Vagina (tissue), 2 donors: ENCODE data around the gene CPA2. TPM values are rescaled to one million over a fixed set of nuclear protein-coding genes. Genes with fewer than 3 reads are reported as not detected.
"Not testable (repeated sequence)": the region's sequence is repeated elsewhere in the genome, so short reads cannot be mapped to it uniquely, and the experiment has no call there.

Source experiments
- DNase-seq, 2 donors: peaks; one replicate each; pipeline ENCODE4 v3.0.0-alpha.2; 2017; ENCODE audit errors: extremely low spot score in 2 of 2
- H3K27ac ChIP-seq: fragments of 200-600 bp; sonication (generic); one replicate; pipeline ENCODE4 v1.5.1; 2019
- H3K27me3 ChIP-seq: fragments of 200-600 bp; sonication (generic); one replicate; pipeline ENCODE4 v1.5.1; 2019
- H3K36me3 ChIP-seq, 2 donors: fragments of 200-600 bp; sonication (generic); one replicate each; pipeline ENCODE4 v1.5.1; 2017 to 2019
- H3K4me1 ChIP-seq: fragments of 200-600 bp; sonication (generic); one replicate; pipeline ENCODE4 v1.5.1; 2019
- H3K4me3 ChIP-seq, 2 donors: fragments of 200-600 bp; sonication (generic); 1 replicate in 1 of 2; 2 replicates in 1 of 2; pipeline ENCODE4 v1.5.1; 2016 to 2019
- H3K9me3 ChIP-seq: fragments of 200-600 bp; sonication (generic); one replicate; pipeline ENCODE4 v1.5.1; 2019
- POLR2A ChIP-seq, 2 donors: fragments of 450-650 bp; IDR thresholded peaks; one replicate each; pipeline ENCODE4 v1.6.1; 2017; ENCODE audit warnings: antibody characterized with exemption in 2 of 2, mild to moderate bottlenecking in 2 of 2, moderate library complexity in 2 of 2
- POLR2AphosphoS5 ChIP-seq, 2 donors: sonication (generic); formaldehyde crosslinking; IDR thresholded peaks; one replicate each; pipeline ENCODE4 v1.9.0; 2017; ENCODE audit warnings: antibody characterized with exemption in 2 of 2, mild to moderate bottlenecking in 2 of 2, low read depth in 1 of 2; ENCODE audit not compliant: insufficient read depth in 1 of 2
- intact Hi-C: fragments of 100-400 bp; cut with DNase I; formaldehyde crosslinking; loops from one replicate; pipeline ENCODE4 v1.15.1; 2023
- total RNA-seq: library from RNA; depleted of rRNA; stranded (reverse); fragments of >200 nt; gene quantifications from one replicate; pipeline ENCODE4 v1.2.3, GENCODE V29; 2016
- TF ChIP-seq, protein P1 (sequence below), 3 experiments: fragments of 450-650 bp in 2 of 3; fragments of 200-600 bp in 1 of 3; sonication (generic) in 1 of 3; IDR thresholded peaks; one replicate each; pipeline ENCODE4 v1.5.1; 2017 to 2019; ENCODE audit warnings: antibody characterized with exemption in 3 of 3, mild to moderate bottlenecking in 2 of 3, moderate library complexity in 2 of 3

CPA2 gene
- total RNA-seq, 1 donor from 2014 or later, result not detected

GRCh38 chr7:130224210-130224609 is 42.5 kb upstream of the CPA2 start:
- Histone ChIP-seq H3K36me3 (no peaks in the 10 kb centered on the region), H3K27ac (no peak overlapping the region), H3K9me3 (no peaks in the 10 kb centered on the region), H3K4me1 (peaks cover 17% of the 10 kb centered on the region), H3K27me3 (no peaks in the 10 kb centered on the region), H3K4me3 (no peak overlapping the region)
- DNase-seq, result no peak
- TF ChIP-seq, protein P1, sequence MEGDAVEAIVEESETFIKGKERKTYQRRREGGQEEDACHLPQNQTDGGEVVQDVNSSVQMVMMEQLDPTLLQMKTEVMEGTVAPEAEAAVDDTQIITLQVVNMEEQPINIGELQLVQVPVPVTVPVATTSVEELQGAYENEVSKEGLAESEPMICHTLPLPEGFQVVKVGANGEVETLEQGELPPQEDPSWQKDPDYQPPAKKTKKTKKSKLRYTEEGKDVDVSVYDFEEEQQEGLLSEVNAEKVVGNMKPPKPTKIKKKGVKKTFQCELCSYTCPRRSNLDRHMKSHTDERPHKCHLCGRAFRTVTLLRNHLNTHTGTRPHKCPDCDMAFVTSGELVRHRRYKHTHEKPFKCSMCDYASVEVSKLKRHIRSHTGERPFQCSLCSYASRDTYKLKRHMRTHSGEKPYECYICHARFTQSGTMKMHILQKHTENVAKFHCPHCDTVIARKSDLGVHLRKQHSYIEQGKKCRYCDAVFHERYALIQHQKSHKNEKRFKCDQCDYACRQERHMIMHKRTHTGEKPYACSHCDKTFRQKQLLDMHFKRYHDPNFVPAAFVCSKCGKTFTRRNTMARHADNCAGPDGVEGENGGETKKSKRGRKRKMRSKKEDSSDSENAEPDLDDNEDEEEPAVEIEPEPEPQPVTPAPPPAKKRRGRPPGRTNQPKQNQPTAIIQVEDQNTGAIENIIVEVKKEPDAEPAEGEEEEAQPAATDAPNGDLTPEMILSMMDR (IDR thresholded peaks at IDR 0.05), result no peak
- TF ChIP-seq POLR2A (IDR thresholded peaks at IDR 0.05), result no peak
- no peak for TF ChIP-seq POLR2AphosphoS5 (IDR thresholded peaks at IDR 0.05; ENCODE audit: insufficient read depth in 1 of 2, low read depth in 1 of 2)
- intact Hi-C loops, result no loop called here

DNA sequence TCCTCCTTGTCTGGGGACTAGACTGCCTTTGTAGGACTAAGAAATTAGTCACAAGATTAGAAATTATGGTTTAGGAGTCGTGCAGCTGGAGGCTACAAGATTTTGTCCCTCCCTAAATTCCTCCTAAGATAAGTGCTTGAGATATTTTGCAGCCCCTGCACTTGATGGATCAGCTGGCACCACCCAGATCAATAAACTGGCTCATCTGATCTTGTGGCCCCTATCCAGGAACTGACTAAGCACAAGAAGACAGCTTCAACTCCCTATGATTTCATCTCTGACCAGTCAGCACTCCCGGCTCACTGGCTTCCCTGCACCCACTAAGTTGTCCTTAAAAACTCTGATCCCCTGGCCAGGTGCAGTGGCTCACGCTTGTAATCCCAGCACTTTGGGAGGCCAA is 41.7 kb upstream of the CPA2 start:
- intact Hi-C loops, H3K36me3 ChIP-seq, H3K27me3 ChIP-seq, H3K4me3 ChIP-seq, H3K9me3 ChIP-seq, DNase-seq: not testable (repeated sequence)
- Histone ChIP-seq H3K4me1 (peaks cover 17% of the 10 kb centered on the region), H3K27ac (peak overlapping the region; percentile 48)

GRCh38 chr7:130226333-130226732 is 40.3 kb upstream of the CPA2 start:
- Histone ChIP-seq H3K27ac (no peak overlapping the region), H3K4me3 (no peak overlapping the region)
- DNase-seq, result no peak

DNA sequence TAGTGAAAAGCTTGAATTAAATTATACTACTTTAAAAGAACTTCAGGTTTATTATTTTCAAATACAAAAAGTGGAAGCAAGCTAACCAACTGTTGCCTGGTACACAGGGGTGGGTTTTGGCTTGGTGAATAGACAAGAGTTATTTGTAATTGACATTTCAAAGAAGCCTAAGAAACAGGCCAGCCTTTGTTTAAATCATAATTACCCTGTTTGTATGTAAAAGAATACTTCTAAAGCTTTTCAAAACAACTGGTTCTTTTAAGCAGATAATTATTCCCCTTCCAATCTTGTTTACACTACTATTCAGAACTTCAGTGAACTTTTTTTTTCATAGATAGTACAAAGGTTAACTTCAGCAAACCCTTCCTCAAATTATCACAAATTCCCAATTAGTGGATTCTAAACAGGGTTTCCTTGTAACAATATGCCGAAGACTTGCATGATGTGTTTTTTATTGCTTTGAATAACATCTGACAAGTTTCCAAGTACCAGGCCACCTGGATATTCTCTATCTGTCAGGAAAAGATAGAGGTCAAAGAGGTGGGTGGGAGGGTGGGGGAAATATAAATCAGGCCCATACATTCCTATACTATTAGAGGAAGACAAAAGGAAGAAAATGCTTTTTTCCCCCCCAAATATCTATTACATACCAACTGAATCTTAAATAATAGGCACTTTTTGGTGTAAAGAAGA is 38.6 kb upstream of the CPA2 start:
- Histone ChIP-seq H3K4me3 (no peak overlapping the region), H3K36me3 (no peaks in the 10 kb centered on the region), H3K9me3 (no peaks in the 10 kb centered on the region), H3K27ac (no peak overlapping the region), H3K27me3 (no peaks in the 10 kb centered on the region), H3K4me1 (peaks cover 22% of the 10 kb centered on the region)
- TF ChIP-seq POLR2AphosphoS5 (IDR thresholded peaks at IDR 0.05; ENCODE audit: insufficient read depth in 1 of 2, low read depth in 1 of 2) (no peak), POLR2A (IDR thresholded peaks at IDR 0.05) (no peak)
- TF ChIP-seq, protein P1 (IDR thresholded peaks at IDR 0.05), result no peak
- intact Hi-C loops, result no loop called here
- DNase-seq, result no peak

More at GRCh38 chr7:130226333-130226732, 40.3 kb upstream of the CPA2 start:
- TF ChIP-seq POLR2AphosphoS5 (IDR thresholded peaks at IDR 0.05; ENCODE audit: insufficient read depth in 1 of 2, low read depth in 1 of 2), result no peak
- TF ChIP-seq POLR2A (IDR thresholded peaks at IDR 0.05), result no peak
- Histone ChIP-seq H3K9me3 (no peaks in the 10 kb centered on the region), H3K4me1 (peaks cover 17% of the 10 kb centered on the region), H3K27me3 (no peaks in the 10 kb centered on the region), H3K36me3 (no peaks in the 10 kb centered on the region)
- intact Hi-C loops, result no loop called here

- intact Hi-C loops, result no loop called here
- H3K27ac ChIP-seq, result peak overlapping the region; percentile 39
- peaks cover 22% of the 10 kb centered on the region for H3K4me1 ChIP-seq
- H3K9me3 ChIP-seq, result no peaks in the 10 kb centered on the region
- TF ChIP-seq POLR2AphosphoS5 (IDR thresholded peaks at IDR 0.05; ENCODE audit: insufficient read depth in 1 of 2, low read depth in 1 of 2) (no peak), POLR2A (IDR thresholded peaks at IDR 0.05) (no peak)
- TF ChIP-seq, protein P1 (IDR thresholded peaks at IDR 0.05), result no peak
- H3K27me3 ChIP-seq, result no peaks in the 10 kb centered on the region
- DNase-seq, result no peak
- no peaks in the 10 kb centered on the region for H3K36me3 ChIP-seq
- H3K4me3 ChIP-seq, result no peak overlapping the region
Measured at GRCh38 chr7:130228840-130229502, 37.7 kb upstream of the CPA2 start.

DNA sequence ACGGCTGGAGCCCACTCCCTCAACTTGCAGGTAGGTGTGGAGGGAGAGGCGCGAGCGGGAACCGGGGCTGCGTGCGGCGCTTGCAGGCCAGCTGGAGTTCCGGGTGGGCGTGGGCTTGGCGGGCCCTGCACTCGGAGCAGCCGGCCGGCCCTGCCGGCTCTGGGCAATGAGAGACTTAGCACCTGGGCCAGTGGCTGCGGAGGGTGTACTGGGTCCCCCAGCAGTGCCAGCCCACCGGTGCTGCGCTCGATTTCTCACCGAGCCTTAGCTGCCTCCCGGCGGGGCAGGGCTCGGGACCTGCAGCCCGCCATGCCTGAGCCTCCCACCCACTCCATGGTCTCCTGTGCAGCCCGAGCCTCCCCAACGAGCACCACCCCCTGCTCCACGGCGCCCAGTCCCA is 36.7 kb upstream of the CPA2 start:
- H3K4me3 ChIP-seq, intact Hi-C loops, H3K27ac ChIP-seq, H3K27me3 ChIP-seq, H3K36me3 ChIP-seq, H3K9me3 ChIP-seq, DNase-seq: not testable (repeated sequence)
- H3K4me1 ChIP-seq, result peaks cover 22% of the 10 kb centered on the region
